ENCODE measurements around the gene EML2. TPM values are rescaled to one million over a fixed set of nuclear protein-coding genes. Genes with fewer than 3 reads are reported as not detected.

EML2 gene
- total RNA-seq, 4 donors from 2014 or later: 17.5 to 60.2 (median 46.9) TPM

DNA sequence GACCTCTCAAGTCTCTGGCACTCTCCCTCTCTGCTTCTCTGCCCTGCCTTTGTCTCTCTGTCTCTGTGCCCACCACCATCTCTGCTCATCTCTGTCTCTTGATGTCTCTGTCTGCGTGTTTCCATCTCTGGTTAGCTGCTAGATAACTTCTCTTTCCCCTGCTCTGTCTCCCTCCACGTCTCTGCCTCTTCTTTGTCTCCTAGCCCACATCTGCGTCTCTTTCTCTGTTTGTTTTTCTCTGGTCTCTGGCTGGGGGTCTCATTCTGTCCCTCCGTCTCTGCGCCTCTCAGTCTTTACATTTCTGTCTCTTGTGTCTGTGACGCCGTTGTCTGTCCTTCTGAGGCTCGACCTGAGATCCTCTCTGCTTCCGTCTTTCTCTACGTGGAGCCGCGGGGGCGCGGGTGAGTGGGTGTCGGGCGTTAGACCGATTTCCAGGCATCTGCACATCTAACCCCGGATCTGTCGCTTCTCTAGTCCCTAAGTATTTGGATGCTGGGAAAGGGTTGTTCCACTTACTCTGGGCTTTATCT, 29.2 kb upstream of the EML2 start:
- Histone ChIP-seq H3K27me3 (peaks cover 0 to 21% of the 10 kb centered on the region in 2 donors), H3K4me3 (peak overlapping the region; percentile 30 to 45 (median 35)), H3K4me1 (peaks cover 0 to 34% (median 15%) of the 10 kb centered on the region in 4 donors), H3K36me3 (no peaks in the 10 kb centered on the region), H3K27ac (peak overlapping the region in 3 of 4 donors; percentile 7 to 33 (median 12)), H3K9me3 (no peaks in the 10 kb centered on the region)
- no peak for DNase-seq
- TF ChIP-seq, protein P1, sequence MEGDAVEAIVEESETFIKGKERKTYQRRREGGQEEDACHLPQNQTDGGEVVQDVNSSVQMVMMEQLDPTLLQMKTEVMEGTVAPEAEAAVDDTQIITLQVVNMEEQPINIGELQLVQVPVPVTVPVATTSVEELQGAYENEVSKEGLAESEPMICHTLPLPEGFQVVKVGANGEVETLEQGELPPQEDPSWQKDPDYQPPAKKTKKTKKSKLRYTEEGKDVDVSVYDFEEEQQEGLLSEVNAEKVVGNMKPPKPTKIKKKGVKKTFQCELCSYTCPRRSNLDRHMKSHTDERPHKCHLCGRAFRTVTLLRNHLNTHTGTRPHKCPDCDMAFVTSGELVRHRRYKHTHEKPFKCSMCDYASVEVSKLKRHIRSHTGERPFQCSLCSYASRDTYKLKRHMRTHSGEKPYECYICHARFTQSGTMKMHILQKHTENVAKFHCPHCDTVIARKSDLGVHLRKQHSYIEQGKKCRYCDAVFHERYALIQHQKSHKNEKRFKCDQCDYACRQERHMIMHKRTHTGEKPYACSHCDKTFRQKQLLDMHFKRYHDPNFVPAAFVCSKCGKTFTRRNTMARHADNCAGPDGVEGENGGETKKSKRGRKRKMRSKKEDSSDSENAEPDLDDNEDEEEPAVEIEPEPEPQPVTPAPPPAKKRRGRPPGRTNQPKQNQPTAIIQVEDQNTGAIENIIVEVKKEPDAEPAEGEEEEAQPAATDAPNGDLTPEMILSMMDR (IDR thresholded peaks at IDR 0.05): no peak
- no peak for TF ChIP-seq POLR2A (IDR thresholded peaks at IDR 0.05)

DNA sequence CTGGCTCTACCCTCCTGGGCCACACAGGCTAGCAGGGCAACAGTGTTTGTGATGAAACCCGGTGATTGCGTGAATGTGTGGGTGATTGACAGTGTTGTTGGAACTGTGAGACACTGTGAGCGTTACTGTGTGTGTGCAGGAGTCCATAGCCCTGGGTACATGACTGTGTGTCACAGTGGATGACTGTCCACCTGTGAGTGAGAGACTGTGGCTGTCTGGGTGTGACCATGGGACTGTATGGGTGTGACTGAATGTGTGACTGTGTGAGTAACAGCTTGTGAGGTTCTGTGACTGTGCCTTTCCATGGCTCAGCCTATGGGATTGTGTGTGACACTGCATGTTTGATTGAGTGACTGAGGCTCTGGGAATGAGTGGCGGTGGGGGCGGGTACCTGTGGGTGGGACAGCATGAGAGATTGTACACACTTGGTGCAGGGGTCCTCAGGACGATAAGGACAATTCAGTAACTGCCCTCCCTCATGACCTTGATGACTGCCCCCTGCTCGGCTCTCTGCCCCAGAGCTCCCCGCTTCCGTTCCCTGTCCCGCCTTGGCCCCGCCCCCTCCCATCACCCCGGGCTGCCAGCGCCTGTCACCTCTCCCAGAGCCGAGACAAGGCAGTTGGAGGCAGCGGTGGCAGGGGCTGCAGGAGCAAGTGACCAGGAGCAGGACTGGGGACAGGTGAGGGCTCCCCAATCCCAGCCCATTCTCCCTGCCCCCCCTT, 28.6 kb upstream of the EML2 start, which contains the start of gene GIPR:
GIPR (plus strand) TSS at position 602 of the 722 bp plus-strand sequence. CDS start 1,300 bp downstream, outside the sequence.
- no peak for TF ChIP-seq POLR2A (IDR thresholded peaks at IDR 0.05)
- TF ChIP-seq, protein P1 (IDR thresholded peaks at IDR 0.05): no peak
- peaks cover 0 to 34% (median 15%) of the 10 kb centered on the region in 4 donors for H3K4me1 ChIP-seq
- H3K27me3 ChIP-seq: peaks cover 0 to 21% of the 10 kb centered on the region in 2 donors
- H3K27ac ChIP-seq: peak within 1 kb of the TSS in 3 of 4 donors; percentile 7 to 33 (median 12)
- H3K4me3 ChIP-seq: peak within 1 kb of the TSS; percentile 30 to 45 (median 35)
- H3K9me3 ChIP-seq: no peaks in the 10 kb centered on the region
- no peaks in the 10 kb centered on the region for H3K36me3 ChIP-seq
- DNase-seq: peak; percentile 74 to 86 (median 80)

DNA sequence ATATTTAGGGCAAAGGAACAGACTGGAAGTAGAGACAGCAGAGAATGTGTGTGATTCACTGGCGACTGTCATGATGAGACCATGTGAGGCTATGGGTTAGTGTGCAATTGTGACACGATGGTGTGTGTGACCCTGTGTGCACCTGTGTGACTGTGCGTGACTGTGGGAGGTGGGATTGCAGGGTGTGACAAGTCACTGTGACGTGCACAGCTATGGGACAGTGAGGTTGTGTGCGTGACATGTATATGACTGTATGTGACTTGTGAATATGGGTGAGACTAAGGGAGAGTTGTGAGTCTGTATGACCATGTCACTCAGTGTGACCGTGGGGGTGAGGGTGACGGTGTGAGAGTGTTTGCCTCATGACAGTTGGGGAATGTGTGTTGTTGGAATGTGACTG, 25.4 kb upstream of the EML2 start:
- H3K36me3 ChIP-seq: no peaks in the 10 kb centered on the region
- no peak for DNase-seq
- peaks cover 0 to 5% of the 10 kb centered on the region in 2 donors for H3K27me3 ChIP-seq
- no peaks in the 10 kb centered on the region for H3K9me3 ChIP-seq
- H3K4me3 ChIP-seq: no peak overlapping the region
- H3K4me1 ChIP-seq: peaks cover 0 to 18% (median 14%) of the 10 kb centered on the region in 4 donors
- TF ChIP-seq, protein P1 (IDR thresholded peaks at IDR 0.05): no peak
- TF ChIP-seq POLR2A (IDR thresholded peaks at IDR 0.05): no peak
- H3K27ac ChIP-seq: no peak overlapping the region

DNA sequence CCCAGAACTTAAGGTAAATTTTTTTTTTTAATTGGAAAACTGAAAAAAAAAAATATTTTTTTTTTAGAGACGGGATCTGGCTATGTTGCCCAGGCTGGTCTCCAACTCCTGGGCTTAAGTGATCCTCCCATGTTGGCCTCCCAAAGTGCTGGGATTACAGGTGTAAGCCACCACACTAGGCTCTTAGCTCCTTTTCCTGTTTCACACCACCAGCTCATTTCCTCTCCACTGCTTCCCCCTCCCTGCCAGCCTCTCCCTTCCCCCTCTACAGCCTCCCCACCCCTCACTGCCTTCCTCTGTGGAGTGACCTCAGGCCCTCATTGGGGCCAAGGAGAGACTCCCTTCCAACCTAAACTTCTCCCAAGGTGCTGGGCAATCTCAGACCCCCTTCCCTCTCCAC, 24.6 kb upstream of the EML2 start:
- H3K27me3 ChIP-seq: no peaks in the 10 kb centered on the region
- no peak overlapping the region for H3K4me3 ChIP-seq
- H3K9me3 ChIP-seq: no peaks in the 10 kb centered on the region
- no peak for TF ChIP-seq POLR2A (IDR thresholded peaks at IDR 0.05)
- TF ChIP-seq, protein P1 (IDR thresholded peaks at IDR 0.05): no peak
- no peak overlapping the region for H3K27ac ChIP-seq
- no peaks in the 10 kb centered on the region for H3K36me3 ChIP-seq
- no peak for DNase-seq
- H3K4me1 ChIP-seq: peaks cover 0 to 11% (median 7%) of the 10 kb centered on the region in 4 donors

DNA sequence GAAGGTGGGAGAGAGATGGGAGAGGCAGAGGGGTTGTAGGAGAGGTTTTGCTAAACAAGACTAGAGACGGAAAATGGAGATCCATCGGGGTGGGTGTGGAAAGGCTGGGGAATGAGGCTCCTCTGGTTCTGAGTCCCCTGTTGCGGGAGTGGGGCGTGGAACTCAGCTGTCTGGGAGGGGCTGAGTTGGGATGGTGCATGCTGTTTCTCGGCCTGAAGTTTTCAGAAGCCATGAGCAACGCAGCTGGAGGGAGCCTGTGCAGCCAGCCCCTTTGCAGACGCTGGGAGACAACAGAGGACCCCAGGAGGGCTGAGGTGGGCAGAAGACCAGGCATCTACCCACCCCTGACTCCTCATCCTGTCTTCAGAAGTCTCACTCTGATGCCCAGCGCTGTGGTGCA, 21.4 kb upstream of the EML2 start:
- Histone ChIP-seq H3K36me3 (no peaks in the 10 kb centered on the region), H3K27ac (no peak overlapping the region), H3K4me3 (no peak overlapping the region), H3K4me1 (no peaks in the 10 kb centered on the region), H3K27me3 (no peaks in the 10 kb centered on the region), H3K9me3 (no peaks in the 10 kb centered on the region)
- TF ChIP-seq, protein P1 (IDR thresholded peaks at IDR 0.05): no peak
- no peak for TF ChIP-seq POLR2A (IDR thresholded peaks at IDR 0.05)
- DNase-seq: no peak
